Measurements from ENCODE around the gene MYL2. TPM values are rescaled to one million over a fixed set of nuclear protein-coding genes. Genes with fewer than 3 reads are reported as not detected.

MYL2 gene
- total RNA-seq, 4 donors from 2014 or later: not detected

DNA sequence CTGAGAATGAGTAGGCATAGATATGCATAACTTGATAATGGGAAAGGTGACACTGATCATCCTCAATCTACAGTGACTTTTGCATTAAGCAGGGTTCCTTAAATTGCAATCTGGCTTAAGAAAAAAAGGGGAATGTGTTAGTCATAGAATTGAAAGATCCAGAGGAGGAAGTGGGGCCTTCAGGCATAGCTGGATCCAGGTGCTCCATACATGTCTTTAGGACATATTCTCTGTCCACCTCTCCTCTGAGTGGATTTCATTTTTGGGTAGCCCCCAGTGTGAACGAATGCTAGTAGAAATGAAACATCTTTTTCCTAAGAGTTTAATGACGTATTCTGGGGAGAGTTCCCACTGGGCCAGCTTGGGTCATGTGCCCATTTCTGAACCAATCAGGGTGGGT is 46.0 kb downstream of the MYL2 start:
- no peak for DNase-seq
- intact Hi-C loops (cut with DNase I): no loop called here
- 82 to 90% methylated on average over 2 of the region's 2 CpGs for WGBS, 2 donors

DNA sequence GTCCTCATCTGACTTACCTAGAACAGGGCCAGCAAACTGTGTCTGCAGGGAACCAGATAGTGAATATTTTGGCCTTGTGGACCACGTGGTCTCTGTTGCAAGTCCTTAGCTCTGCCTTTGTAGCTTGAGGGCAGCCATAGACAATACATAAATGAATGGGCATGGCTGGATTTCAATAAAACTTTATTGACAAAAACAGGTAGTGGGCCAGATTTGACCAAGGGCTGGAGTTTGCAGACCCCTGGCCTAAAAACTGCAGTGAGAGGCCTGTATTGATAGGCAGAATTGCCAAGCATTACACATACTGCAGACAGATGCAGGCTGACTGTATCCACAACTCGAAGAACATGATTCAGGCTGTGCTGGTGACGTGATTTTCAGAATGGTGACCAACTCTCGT is 48.3 kb downstream of the MYL2 start:
- WGBS, 2 donors: 77 to 87% methylated on average over 4 of the region's 4 CpGs
- Histone ChIP-seq H3K9me3 (no peaks in the 10 kb centered on the region), H3K27ac (no peak overlapping the region), H3K27me3 (no peaks in the 10 kb centered on the region), H3K4me1 (no peaks in the 10 kb centered on the region), H3K4me3 (replicated peaks in 1 of 3) (no peak overlapping the region), H3K36me3 (no peaks in the 10 kb centered on the region)
- DNase-seq: no peak
- TF ChIP-seq POLR2A (IDR thresholded peaks at IDR 0.05): no peak
- TF ChIP-seq, protein P1, sequence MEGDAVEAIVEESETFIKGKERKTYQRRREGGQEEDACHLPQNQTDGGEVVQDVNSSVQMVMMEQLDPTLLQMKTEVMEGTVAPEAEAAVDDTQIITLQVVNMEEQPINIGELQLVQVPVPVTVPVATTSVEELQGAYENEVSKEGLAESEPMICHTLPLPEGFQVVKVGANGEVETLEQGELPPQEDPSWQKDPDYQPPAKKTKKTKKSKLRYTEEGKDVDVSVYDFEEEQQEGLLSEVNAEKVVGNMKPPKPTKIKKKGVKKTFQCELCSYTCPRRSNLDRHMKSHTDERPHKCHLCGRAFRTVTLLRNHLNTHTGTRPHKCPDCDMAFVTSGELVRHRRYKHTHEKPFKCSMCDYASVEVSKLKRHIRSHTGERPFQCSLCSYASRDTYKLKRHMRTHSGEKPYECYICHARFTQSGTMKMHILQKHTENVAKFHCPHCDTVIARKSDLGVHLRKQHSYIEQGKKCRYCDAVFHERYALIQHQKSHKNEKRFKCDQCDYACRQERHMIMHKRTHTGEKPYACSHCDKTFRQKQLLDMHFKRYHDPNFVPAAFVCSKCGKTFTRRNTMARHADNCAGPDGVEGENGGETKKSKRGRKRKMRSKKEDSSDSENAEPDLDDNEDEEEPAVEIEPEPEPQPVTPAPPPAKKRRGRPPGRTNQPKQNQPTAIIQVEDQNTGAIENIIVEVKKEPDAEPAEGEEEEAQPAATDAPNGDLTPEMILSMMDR (IDR thresholded peaks at IDR 0.05): no peak
- intact Hi-C loops (cut with DNase I): no loop called here

More for the DNA sequence above, 46.0 kb downstream of the MYL2 start:
- Histone ChIP-seq H3K27ac (no peak overlapping the region), H3K27me3 (no peaks in the 10 kb centered on the region), H3K4me3 (replicated peaks in 1 of 3) (no peak overlapping the region), H3K9me3 (no peaks in the 10 kb centered on the region), H3K4me1 (no peaks in the 10 kb centered on the region), H3K36me3 (no peaks in the 10 kb centered on the region)
- no peak for TF ChIP-seq POLR2A (IDR thresholded peaks at IDR 0.05)
- TF ChIP-seq, protein P1 (IDR thresholded peaks at IDR 0.05): no peak

DNA sequence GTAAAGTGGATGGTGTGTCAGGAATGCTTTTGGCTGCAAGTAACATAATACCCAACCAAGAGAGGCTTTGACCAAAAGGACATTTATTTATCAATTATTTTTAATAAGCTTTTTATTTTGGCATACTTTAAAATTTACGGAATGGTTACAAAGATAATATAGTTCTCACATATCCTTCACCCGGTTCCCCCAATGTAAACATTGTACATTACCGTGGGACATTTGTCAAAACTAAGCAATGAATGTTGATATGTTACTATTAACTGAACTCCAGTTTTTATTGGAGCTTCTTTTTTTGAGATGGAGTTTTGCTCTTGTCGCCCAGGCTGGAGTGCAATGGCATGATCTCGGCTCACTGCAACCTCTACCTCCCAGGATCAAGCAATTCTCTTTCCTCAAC is 50.6 kb downstream of the MYL2 start:
- H3K4me3 ChIP-seq (replicated peaks in 1 of 3): no peak overlapping the region
- intact Hi-C loops (cut with DNase I): no loop called here
- no peaks in the 10 kb centered on the region for H3K4me1 ChIP-seq
- H3K27me3 ChIP-seq: no peaks in the 10 kb centered on the region
- no peak for DNase-seq
- WGBS, 2 donors: 91 to 92% methylated on average over 5 of the region's 5 CpGs
- TF ChIP-seq POLR2A (IDR thresholded peaks at IDR 0.05): no peak
- TF ChIP-seq, protein P1 (IDR thresholded peaks at IDR 0.05): no peak
- no peaks in the 10 kb centered on the region for H3K36me3 ChIP-seq
- H3K9me3 ChIP-seq: no peaks in the 10 kb centered on the region
- no peak overlapping the region for H3K27ac ChIP-seq

DNA sequence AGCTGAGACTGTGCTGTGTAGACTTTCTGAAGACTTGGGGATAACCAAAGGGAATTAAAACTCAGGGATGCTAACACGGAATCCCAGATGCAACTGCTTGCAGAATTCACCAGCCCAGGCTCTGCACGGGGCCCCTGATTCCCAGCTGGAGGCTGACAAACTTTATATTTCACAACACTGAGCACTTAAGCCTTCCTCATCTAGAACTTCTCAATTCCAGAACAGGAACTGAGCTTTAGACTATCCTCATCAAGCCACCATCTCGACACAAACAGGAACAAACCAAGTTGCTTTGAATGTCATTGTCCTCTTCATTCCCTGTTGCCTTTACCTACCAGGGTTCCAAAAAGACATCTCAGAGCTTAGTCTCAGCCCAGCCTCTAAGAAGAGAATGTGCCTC is 51.4 kb downstream of the MYL2 start:
- DNase-seq: no peak
- 74 to 86% methylated on average over 3 of the region's 3 CpGs for WGBS, 2 donors
- H3K27ac ChIP-seq: no peak overlapping the region
- no peaks in the 10 kb centered on the region for H3K9me3 ChIP-seq
- no peaks in the 10 kb centered on the region for H3K27me3 ChIP-seq
- no peaks in the 10 kb centered on the region for H3K4me1 ChIP-seq
- intact Hi-C loops (cut with DNase I): no loop called here
- H3K36me3 ChIP-seq: no peaks in the 10 kb centered on the region
- H3K4me3 ChIP-seq (replicated peaks in 1 of 3): no peak overlapping the region
- no peak for TF ChIP-seq POLR2A (IDR thresholded peaks at IDR 0.05)
- TF ChIP-seq, protein P1 (IDR thresholded peaks at IDR 0.05): no peak

DNA sequence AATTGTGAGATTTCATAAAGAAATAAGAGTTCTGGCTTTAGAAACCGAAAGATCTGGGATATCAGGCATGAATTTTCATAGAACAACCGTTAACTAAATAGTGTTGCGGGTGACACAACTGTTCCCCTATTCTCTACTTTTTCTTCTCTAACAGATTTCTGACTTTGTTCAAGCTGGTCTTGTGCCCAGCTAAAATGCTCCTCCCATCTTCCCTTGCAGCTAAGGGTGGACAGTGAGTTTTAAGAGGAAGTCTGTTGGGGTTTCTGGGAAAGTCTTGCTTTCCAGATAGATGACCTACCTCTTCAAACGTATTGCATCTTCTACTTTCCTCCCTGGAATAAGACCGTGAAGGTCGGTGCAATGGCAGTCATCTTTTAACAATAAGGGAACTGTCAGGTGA is 54.9 kb downstream of the MYL2 start:
- intact Hi-C loops (cut with DNase I): no loop called here
- H3K36me3 ChIP-seq: no peaks in the 10 kb centered on the region
- no peaks in the 10 kb centered on the region for H3K27me3 ChIP-seq
- TF ChIP-seq, protein P1 (IDR thresholded peaks at IDR 0.05): no peak
- TF ChIP-seq POLR2A (IDR thresholded peaks at IDR 0.05): no peak
- no peaks in the 10 kb centered on the region for H3K9me3 ChIP-seq
- no peak overlapping the region for H3K27ac ChIP-seq
- 81 to 87% methylated on average over 6 of the region's 6 CpGs for WGBS, 2 donors
- DNase-seq: no peak
- H3K4me1 ChIP-seq: no peaks in the 10 kb centered on the region
- H3K4me3 ChIP-seq (replicated peaks in 1 of 3): no peak overlapping the region

Data from thyroid gland (tissue), 4 donors.